Measurements from ENCODE around the gene NUDT17.

Gene NUDT17

DNA sequence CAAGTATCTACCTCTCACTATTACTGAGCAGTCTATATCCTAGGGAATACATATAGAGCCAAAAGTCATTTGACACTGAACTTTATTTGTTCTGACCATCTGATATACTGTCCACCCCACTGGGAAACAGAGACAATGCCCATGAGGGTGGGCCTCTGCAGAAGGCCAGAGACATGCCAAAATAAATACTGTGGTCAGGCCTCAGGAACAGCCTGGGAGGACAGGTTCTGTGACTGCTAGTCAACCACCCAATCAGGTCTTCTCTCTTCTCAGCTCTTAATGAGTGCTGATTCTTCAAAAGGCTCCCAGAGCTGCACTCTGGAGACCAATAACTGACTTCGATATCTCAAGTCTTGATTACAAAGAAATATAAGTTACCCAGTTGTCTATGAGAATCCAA is 45.7 kb downstream of the NUDT17 start:
- DNase-seq (ENCODE audit: low read depth): no peak

DNA sequence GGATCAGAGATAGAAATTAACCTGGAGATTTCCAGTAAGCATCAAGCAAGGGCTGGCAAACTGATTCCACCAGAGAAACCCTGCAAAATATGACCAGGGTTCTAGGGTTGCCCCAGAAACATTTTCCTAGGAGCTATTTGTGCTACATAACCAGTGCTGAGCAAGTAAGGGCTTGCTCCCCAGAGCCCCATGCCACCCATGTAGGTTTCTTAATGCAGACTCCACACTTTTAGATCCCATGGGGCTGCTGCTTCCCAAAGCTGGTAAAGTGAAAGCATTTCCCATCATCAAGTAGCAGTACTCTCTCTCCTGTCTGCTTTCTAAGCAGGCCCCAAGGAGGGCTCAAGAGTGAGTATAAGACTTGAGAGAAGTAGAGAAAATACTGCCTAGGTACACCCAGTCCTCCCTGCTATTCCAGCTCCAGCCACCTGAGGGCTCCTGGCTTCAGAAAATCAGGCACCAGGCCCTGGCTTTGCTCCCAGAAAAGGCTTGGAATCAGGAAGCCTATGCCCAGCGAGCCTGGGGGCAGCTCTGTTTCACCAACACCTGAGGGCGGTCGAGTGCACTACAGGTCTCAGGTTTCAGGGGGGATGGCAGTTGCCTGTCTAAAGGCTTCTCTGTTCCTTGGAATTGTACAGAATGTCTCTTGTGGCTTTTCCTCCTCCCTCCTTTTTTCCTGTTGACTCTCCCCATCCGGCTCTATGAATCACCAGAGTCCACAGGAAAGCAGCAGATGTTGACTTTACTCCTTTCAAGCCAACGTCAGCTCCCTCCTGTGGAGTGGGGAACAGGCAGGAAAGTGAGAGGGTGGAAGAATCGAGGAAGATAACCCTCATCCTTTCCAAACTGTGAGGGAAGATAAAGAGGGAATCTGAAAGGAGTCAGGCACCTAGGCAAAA is 46.4 kb downstream of the NUDT17 start:
- DNase-seq (ENCODE audit: low read depth): peak; percentile 19

DNA sequence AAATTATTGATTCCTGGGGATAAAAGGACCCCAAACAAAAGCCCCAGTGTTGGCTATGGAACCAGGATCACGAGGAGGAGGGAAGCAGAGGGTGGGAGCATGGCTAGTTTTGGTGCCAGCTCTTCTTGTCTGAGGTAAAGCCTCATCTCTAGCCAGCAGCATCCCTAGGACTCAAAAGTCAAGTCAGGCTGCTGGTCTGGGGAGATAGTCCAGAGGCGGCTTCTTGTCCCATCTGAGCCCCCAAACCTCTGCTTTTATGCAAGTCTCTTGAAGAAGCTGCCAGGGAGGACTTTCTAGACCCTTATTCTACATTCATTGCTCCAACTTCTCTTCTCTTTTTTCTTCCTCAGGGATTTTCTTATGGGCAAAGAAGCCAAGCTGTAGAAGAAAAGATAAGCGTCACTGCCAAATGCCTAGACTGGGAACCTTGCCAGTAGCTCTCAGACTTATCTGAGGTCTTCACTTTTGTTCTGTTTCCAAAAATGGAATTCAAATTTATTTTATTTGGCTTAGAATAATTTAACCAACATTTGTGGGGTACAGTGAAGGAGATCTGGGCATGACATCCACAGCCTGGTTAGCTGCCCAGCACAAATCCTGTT is 47.2 kb downstream of the NUDT17 start:
- DNase-seq (ENCODE audit: low read depth): no peak

DNA sequence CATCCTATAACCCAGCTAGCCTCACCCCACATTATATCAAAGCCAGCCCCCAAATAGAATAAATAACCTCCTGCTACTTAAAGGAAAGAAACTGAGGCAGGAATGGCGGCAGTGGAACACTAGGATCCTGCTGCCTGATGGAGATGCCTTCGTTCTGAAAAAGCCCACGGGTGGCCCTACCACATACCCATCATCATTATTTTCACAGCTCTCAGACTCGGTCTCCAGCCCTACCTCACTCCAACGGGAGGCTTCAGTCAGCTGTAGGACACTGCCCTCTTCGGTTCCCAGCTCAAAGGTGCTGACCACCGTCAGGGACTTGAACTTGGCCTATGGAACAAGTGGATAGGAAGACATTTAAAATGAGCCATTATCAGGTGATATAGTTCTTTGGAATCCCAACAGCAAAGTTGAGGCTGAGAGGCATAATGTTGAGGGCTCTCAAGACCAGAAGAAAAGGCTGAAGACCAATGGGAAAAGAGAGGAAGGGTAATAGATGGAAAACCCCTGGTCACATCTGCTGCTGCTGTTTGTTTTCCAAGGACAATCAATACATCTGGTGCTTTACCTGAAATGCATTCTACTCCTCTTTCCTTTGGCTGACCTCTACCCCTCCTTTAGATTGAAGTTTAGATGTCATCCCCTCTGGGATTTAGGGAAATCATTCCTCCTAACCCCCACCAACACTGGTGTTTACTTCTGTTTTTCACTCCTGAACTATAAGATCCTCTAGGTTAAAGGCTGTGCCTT is 48.1 kb downstream of the NUDT17 start:
- DNase-seq (ENCODE audit: low read depth): no peak

DNA sequence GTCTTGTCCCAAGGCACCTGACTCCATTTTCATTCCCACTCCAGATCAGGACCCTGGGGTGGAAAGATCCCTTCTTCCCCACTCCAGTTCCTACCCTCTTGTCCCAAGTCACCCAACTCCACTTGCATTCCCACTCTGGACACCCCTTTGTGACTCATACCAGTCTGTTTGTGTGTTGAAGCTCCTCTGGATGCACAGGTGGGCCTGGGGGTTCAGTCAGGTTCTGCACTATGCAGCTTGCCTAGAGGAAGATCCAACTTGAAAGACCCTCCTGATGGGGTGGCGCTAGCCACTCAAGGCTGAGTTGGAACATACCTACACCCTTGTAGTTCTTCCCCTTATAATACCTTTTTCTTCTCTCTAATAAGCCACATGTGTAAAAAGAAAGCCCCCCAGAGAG is 50.0 kb downstream of the NUDT17 start:
- DNase-seq (ENCODE audit: low read depth): no peak

DNA sequence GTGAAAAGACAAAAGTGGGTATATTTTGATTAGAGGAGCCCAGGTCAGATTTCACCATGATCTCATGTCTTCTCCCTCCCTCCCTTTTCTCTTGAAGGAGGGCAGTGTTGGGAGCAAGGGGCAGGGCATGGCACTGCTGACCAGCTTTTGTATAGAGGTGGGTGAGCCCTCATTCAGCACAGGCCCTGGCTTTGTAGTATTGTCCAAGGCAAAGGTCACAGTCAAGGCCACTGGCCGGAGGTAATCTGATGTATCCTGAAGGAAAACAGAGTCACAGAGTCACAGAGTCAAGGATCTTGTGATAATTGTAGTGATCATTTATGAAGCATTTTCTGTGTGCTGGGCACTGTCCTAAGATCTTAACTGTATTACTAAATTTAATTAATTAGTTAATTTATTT is 52.5 kb downstream of the NUDT17 start:
- DNase-seq (ENCODE audit: low read depth): no peak
